Activated T-cell treated with anti-CD3 and anti-CD28 coated beads for 1 hour (primary cell): ENCODE measurements around the gene FAM193A.
"Not testable (repeated sequence)": the region's sequence is repeated elsewhere in the genome, so short reads cannot be mapped to it uniquely, and the experiment has no call there.

Experiments used
- DNase-seq: peaks from one replicate; pipeline ENCODE4 v3.0.0-alpha.2; 2020; ENCODE audit warnings: low read depth

Gene FAM193A

GRCh38 chr4:2536193-2537010, at the start of gene FAM193A:
Gene FAM193A (plus strand): TSS chr4:2536647. CDS start chr4:2536916, 269 bp downstream.
- DNase-seq: peak; percentile 96

- DNase-seq: no peak
Measured at GRCh38 chr4:2486981-2487380, 49.5 kb upstream of the FAM193A start.

- no peak for DNase-seq
Measured at GRCh38 chr4:2487632-2488031, 48.8 kb upstream of the FAM193A start.

- DNase-seq: no peak
Measured at GRCh38 chr4:2489081-2489805, 47.2 kb upstream of the FAM193A start.

GRCh38 chr4:2489841-2490552, 46.5 kb upstream of the FAM193A start:
- no peak for DNase-seq

- DNase-seq: no peak
Measured at GRCh38 chr4:2492970-2493369, 43.5 kb upstream of the FAM193A start.

- DNase-seq: no peak
Measured at GRCh38 chr4:2494992-2495391, 41.5 kb upstream of the FAM193A start.

- DNase-seq: no peak
Measured at GRCh38 chr4:2497324-2497723, 39.1 kb upstream of the FAM193A start.

- DNase-seq: no peak
Measured at GRCh38 chr4:2497931-2498330, 38.5 kb upstream of the FAM193A start.

- DNase-seq: no peak
Measured at GRCh38 chr4:2500547-2500946, 35.9 kb upstream of the FAM193A start.

GRCh38 chr4:2501034-2501594, 35.3 kb upstream of the FAM193A start:
- no peak for DNase-seq

GRCh38 chr4:2503809-2504208, 32.6 kb upstream of the FAM193A start:
- no peak for DNase-seq

- DNase-seq: no peak
Measured at GRCh38 chr4:2507259-2507658, 29.2 kb upstream of the FAM193A start.

GRCh38 chr4:2507855-2508254, 28.6 kb upstream of the FAM193A start:
- no peak for DNase-seq

GRCh38 chr4:2510351-2511259, 25.8 kb upstream of the FAM193A start:
- DNase-seq: no peak

- DNase-seq: no peak
Measured at GRCh38 chr4:2511645-2512131, 24.8 kb upstream of the FAM193A start.

- DNase-seq: no peak
Measured at GRCh38 chr4:2512396-2513135, 23.9 kb upstream of the FAM193A start.

GRCh38 chr4:2514193-2514592, 22.3 kb upstream of the FAM193A start:
- not testable (repeated sequence) for DNase-seq

GRCh38 chr4:2514944-2515343, 21.5 kb upstream of the FAM193A start:
- DNase-seq: not testable (repeated sequence)

GRCh38 chr4:2515830-2516550, 20.5 kb upstream of the FAM193A start:
- no peak for DNase-seq
